Neural cell (in vitro differentiated cells): ENCODE measurements around the gene MS4A8.

Source experiments
- CTCF ChIP-seq: fragments of 450-650 bp; IDR thresholded peaks from 2 replicates; pipeline ENCODE4 v1.5.1; 2014; ENCODE audit warnings: antibody characterized with exemption, mild to moderate bottlenecking, moderate library complexity; ENCODE audit not compliant: poor library complexity, severe bottlenecking
- EZH2 ChIP-seq: fragments of 200-600, 300-800 bp; shearing (Covaris generic), sonication (generic); IDR thresholded peaks from 2 replicates; pipeline ENCODE4 v1.6.1; 2014; ENCODE audit warnings: antibody characterized with exemption, low read length, borderline replicate concordance, mild to moderate bottlenecking; ENCODE audit not compliant: insufficient read depth, poor library complexity, severe bottlenecking
- MXI1 ChIP-seq: fragments of 450-650 bp; conservative IDR thresholded peaks from 2 replicates; pipeline ENCODE4 v1.6.1; 2014; ENCODE audit warnings: antibody characterized with exemption, mild to moderate bottlenecking; ENCODE audit not compliant: poor library complexity, severe bottlenecking
- POLR2AphosphoS5 ChIP-seq: IDR thresholded peaks from 2 replicates; pipeline ENCODE4 v1.6.1; 2012
- RAD21 ChIP-seq: fragments of 450-650 bp; conservative IDR thresholded peaks from 2 replicates; pipeline ENCODE4 v1.6.1; 2014; ENCODE audit warnings: antibody characterized with exemption, mild to moderate bottlenecking, moderate library complexity
- SMC3 ChIP-seq: fragments of 450-650 bp; conservative IDR thresholded peaks from 2 replicates; pipeline ENCODE4 v1.6.1; 2014; ENCODE audit warnings: antibody characterized with exemption, mild to moderate bottlenecking, moderate library complexity; ENCODE audit not compliant: poor library complexity
- TAF1 ChIP-seq: IDR thresholded peaks from 2 replicates; pipeline ENCODE4 v1.6.1; 2012; ENCODE audit warnings: low read depth
- TF ChIP-seq, protein P1 (sequence below): IDR thresholded peaks from 2 replicates; pipeline ENCODE4 v1.6.1; 2012; ENCODE audit warnings: borderline replicate concordance

- no peak for TF ChIP-seq CTCF
- no peak for TF ChIP-seq TAF1
- TF ChIP-seq RAD21: no peak
- TF ChIP-seq POLR2AphosphoS5: no peak
- no peak for TF ChIP-seq EZH2
- TF ChIP-seq, protein P1, sequence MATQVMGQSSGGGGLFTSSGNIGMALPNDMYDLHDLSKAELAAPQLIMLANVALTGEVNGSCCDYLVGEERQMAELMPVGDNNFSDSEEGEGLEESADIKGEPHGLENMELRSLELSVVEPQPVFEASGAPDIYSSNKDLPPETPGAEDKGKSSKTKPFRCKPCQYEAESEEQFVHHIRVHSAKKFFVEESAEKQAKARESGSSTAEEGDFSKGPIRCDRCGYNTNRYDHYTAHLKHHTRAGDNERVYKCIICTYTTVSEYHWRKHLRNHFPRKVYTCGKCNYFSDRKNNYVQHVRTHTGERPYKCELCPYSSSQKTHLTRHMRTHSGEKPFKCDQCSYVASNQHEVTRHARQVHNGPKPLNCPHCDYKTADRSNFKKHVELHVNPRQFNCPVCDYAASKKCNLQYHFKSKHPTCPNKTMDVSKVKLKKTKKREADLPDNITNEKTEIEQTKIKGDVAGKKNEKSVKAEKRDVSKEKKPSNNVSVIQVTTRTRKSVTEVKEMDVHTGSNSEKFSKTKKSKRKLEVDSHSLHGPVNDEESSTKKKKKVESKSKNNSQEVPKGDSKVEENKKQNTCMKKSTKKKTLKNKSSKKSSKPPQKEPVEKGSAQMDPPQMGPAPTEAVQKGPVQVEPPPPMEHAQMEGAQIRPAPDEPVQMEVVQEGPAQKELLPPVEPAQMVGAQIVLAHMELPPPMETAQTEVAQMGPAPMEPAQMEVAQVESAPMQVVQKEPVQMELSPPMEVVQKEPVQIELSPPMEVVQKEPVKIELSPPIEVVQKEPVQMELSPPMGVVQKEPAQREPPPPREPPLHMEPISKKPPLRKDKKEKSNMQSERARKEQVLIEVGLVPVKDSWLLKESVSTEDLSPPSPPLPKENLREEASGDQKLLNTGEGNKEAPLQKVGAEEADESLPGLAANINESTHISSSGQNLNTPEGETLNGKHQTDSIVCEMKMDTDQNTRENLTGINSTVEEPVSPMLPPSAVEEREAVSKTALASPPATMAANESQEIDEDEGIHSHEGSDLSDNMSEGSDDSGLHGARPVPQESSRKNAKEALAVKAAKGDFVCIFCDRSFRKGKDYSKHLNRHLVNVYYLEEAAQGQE: no peak
- no peak for TF ChIP-seq SMC3
- TF ChIP-seq MXI1: no peak
These were observed 7.5 kb downstream of the MS4A8 start for GRCh38 chr11:60706931-60707330.
